Measurements from ENCODE around the gene STH.

Gene STH

GRCh38 chr17:45962221-45962972, 36.7 kb upstream of the STH start:
- H3K27ac ChIP-seq: no peak overlapping the region
- TF ChIP-seq CTCF (conservative IDR thresholded peaks at IDR 0.05): no peak

GRCh38 chr17:45963283-45963682, 35.8 kb upstream of the STH start:
- no peak for TF ChIP-seq CTCF (conservative IDR thresholded peaks at IDR 0.05)
- no peak overlapping the region for H3K27ac ChIP-seq

GRCh38 chr17:45963889-45964288, 35.2 kb upstream of the STH start:
- no peak overlapping the region for H3K27ac ChIP-seq
- TF ChIP-seq CTCF (conservative IDR thresholded peaks at IDR 0.05): no peak

- no peak for TF ChIP-seq CTCF (conservative IDR thresholded peaks at IDR 0.05)
- no peak overlapping the region for H3K27ac ChIP-seq
These were observed 34.4 kb upstream of the STH start for GRCh38 chr17:45964634-45965033.

DNA sequence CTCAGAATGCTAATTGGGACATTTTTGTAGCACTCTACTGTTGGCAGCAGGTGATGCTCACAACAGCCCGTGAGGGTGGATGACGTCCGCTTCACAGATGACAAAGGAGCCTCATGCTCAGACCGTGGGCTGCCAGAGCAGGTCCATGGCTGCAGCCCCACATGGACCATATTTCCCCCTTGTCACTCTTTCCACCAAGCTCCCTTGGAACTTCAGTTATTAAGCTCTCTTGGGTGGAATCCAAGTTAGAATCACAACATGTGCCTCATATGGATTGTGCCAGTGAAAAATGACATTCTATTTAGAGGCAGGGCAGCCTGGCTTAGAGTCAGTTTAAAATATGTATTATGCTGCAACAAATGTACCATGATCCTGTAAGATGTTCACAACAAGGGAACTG, 33.2 kb upstream of the STH start:
- no peak for TF ChIP-seq CTCF (conservative IDR thresholded peaks at IDR 0.05)
- H3K27ac ChIP-seq: no peak overlapping the region

GRCh38 chr17:45966606-45967280, 32.3 kb upstream of the STH start:
- TF ChIP-seq CTCF (conservative IDR thresholded peaks at IDR 0.05): no peak
- no peak overlapping the region for H3K27ac ChIP-seq

DNA sequence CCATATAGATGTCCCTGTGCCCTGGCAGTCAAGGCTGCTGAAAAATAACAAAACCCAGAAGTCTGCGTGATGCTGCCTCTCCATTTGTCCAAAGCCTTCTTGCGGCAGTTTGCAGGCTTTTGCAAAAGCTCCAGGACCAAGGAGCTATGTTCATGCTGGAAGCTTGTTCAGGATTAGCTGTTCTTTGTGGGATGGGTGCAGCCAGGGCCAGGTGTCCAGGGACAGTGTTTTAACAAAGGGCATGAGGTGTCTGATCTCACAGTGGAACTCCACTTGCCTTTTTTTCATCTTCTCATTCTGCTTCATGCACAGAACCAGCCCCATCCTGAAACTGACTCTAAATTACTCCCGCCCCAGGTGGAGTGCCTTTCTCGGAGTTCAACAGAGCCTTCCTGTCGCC, 31.7 kb upstream of the STH start:
- TF ChIP-seq CTCF (conservative IDR thresholded peaks at IDR 0.05): no peak
- no peak overlapping the region for H3K27ac ChIP-seq
